Stimulated activated CD8-positive, alpha-beta memory T cell treated with anti-CD3 and anti-CD28 coated beads, Interleukin-15, amount 100 ng/mL, for 24 hours (primary cell): ENCODE measurements around the gene KBTBD7.
"Not testable (repeated sequence)": the region's sequence is repeated elsewhere in the genome, so short reads cannot be mapped to it uniquely, and the experiment has no call there.

Experiments
- DNase-seq: peaks from one replicate; pipeline ENCODE4 v3.0.0-alpha.2; 2020; ENCODE audit warnings: low read depth

Gene KBTBD7

DNA sequence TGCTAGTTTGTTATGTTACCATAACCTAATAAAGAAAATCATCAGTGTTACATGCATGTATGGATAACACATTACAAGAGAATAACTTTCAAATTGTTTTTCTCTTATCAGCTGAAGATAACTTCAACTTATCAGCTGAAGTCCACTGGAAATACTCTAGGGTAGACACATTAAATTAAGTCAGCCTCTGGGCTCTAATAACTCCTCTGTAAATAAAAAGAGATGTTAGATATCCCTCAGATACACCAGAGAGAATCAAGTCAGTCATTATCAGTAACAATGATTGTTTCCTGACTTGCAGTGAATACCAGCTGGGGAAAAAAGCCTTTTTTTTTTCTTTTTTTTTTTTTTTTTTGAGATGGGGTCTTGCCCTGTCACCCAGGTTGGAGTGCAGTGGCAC lies 1.6 kb upstream of the KBTBD7 start:
- DNase-seq: no peak

DNA sequence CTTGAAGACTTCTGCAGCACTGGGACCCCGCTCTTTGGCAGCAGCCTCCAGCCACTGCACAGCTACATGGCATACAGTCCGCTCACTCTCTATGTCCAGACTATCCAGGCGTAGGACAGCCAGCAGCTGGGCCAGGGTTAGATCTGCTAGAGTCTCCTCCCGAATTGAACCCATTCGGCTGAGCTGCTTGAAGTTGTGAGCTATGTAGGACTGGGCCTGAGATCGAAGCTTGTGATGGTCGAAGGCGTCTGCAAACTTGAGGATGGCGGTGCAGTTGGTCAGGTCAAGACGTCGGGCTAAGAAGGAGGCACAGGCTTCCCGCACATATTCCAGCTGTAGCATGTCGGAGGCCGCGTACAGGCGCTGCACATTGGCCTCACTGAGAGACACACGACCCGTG lies 900 bp downstream of the KBTBD7 start:
- DNase-seq: no peak

DNA sequence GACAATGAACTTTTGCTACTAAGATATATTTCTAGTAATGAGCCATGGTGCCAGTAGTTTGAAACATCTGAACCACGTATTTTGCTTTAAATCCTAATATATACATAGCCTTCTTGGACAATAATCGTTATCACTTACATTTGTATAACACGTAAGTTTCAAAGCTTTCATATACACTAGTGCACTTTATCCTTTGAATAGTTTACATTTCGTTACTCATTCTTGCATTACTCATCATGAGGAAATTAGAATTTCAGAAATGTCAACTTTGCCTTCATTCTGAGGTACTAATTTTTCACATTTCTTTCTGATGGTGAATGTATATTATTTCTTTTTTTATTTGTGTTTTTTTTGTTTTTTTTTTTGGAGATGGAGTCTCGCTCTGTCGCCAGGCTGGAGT lies 5.8 kb downstream of the KBTBD7 start:
- DNase-seq: no peak

- no peak for DNase-seq
These were observed 7.9 kb downstream of the KBTBD7 start for GRCh38 chr13:41186481-41186880.

DNA sequence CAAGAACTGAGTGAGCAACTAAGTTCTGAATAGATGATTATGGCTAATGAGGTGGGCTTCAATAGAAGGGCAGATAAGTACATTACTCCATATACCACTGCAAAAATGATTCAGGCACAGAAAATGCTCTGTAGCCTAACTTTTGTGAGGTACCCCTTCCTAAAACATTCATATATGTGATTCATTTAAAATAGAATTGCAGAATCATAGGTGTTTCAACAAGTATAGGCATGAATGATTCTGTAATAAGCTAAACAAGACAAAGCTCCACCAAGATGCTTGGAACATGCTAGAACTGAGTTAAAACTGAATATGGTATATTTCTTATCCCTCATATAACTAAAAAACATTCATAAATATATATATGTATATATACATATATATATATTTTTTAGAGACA lies 12.1 kb downstream of the KBTBD7 start:
- no peak for DNase-seq

- DNase-seq: no peak
These were observed 14.6 kb downstream of the KBTBD7 start for GRCh38 chr13:41179593-41180250.

- no peak for DNase-seq
These were observed 16.3 kb downstream of the KBTBD7 start for GRCh38 chr13:41178040-41178439.

DNA sequence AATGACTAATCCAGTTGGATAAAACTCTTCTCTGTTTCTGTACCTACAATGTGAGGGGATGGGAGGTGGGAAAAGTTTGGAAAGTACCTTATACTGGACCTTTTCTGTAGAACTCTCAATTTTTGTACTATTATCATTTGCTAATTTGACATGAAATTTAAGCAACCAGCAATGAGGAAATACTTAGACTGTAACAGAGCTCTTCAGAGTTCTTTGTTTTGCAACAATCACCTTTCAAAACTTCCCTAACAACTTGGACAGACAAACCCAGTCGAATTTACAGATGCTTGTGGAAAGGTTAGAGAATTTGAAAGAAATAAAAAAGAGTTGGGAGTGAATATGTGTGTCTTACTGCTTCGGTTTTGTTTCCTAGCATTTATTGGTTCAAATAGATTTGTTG lies 16.8 kb downstream of the KBTBD7 start:
- no peak for DNase-seq

DNA sequence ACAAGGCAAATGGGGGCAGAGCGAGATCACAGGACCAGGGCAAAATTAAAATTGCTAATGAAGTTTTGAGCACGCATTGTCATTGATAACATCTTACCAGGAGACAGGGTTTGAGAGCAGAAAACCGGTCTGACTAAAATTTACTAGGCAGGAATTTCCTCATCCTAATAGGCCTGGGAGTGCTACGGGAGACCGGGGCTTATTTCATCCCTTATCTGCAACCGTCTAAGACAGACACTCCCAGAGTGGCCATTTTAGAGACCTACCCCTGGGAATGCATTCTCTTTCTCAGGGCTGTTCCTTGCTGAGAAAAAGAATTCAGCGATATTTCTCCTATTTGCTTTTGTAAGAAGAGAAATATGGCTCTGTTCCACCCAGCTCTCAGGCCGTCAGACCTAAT lies 18.8 kb downstream of the KBTBD7 start:
- DNase-seq: not testable (repeated sequence)

GRCh38 chr13:41162151-41162550 lies 32.2 kb downstream of the KBTBD7 start:
- no peak for DNase-seq

DNA sequence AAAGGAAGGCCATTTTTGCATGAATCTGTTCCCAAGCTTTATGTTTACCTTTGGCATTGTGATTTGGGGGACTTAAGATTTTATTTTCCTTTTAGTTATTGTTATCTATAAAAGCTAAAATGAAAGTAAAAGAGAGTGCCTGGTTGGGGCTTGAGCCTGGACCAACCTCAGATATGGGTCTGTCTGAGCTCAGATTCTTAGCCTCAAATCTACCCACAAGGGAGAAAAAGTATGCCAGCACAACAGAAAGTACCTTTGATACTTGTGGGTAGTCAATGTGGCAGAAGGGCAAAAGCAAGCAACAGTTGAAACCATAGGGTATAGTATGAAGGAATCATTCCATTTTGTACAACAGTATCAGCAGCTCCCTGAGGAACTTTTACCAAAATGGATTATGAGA lies 35.2 kb downstream of the KBTBD7 start:
- DNase-seq: no peak

DNA sequence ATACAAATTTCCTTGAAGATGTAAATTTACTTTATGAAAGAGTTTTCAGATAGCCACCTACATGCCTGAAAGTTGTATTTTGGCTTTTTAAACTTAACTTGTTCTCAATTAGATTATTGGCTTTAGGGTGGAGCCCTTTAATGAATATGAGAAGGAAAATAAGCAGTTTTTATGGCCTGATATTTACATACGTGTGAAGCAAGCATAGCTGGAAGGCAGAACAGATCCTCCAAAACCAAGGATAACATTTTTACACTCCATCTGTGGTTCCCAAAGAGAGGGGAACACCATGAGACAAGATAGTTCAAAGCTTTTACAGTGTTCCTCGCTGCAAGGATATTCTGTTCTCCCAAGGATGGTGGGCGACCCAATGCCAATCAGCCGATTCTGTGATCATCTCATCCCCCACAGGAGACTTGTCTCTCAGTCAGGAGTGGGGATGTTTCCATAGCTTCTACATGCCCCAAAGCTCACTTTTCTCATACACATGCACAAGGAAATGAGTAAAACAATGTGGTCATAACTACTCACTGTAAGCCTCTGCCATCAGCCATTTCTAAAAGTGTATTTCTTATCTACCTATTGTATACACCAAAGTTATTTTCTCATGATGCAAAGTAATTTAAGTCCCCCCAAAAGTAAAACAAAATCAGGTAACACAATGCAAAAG lies 37.2 kb downstream of the KBTBD7 start:
- no peak for DNase-seq

DNA sequence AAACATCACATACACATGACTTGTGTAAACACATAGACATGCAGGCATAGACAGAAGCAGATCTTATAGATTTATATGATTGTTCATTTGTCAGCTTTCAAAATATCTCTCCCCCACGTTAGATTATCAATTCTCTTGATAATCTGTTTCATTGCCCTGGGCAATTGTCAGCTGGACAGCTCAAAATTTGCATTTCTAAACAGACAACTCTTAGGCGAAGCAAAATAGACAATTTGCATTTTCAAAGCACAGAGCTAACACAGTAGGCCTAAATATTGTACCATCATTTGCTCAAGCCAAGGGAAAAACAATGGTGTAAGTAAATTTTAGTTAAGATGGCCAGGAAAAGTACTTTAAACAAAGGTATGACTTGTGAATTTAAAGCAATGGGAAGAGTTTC lies 37.7 kb downstream of the KBTBD7 start:
- DNase-seq: no peak

DNA sequence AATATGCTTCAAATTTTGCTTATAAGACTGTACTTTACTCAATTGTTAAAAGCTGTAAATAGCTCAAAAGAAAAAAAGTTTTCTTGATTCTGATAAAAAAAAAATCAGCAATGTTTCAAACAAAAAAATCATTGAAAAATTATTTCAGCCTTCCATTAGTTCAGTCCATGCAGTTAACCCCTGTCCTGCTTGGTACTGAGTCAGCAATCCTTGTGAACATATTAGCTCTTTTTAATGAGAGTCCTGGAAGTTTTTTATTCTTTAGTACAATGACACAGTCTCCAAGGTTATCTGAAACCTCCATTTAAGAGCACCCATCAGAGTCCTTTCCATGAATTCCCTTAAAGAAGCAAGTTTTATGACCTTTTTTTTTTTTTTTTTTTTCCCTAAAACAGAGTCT lies 40.3 kb downstream of the KBTBD7 start:
- no peak for DNase-seq

- no peak for DNase-seq
These were observed 42.4 kb downstream of the KBTBD7 start for GRCh38 chr13:41152005-41152404.

- no peak for DNase-seq
These were observed 44.3 kb downstream of the KBTBD7 start for GRCh38 chr13:41150058-41150457.

DNA sequence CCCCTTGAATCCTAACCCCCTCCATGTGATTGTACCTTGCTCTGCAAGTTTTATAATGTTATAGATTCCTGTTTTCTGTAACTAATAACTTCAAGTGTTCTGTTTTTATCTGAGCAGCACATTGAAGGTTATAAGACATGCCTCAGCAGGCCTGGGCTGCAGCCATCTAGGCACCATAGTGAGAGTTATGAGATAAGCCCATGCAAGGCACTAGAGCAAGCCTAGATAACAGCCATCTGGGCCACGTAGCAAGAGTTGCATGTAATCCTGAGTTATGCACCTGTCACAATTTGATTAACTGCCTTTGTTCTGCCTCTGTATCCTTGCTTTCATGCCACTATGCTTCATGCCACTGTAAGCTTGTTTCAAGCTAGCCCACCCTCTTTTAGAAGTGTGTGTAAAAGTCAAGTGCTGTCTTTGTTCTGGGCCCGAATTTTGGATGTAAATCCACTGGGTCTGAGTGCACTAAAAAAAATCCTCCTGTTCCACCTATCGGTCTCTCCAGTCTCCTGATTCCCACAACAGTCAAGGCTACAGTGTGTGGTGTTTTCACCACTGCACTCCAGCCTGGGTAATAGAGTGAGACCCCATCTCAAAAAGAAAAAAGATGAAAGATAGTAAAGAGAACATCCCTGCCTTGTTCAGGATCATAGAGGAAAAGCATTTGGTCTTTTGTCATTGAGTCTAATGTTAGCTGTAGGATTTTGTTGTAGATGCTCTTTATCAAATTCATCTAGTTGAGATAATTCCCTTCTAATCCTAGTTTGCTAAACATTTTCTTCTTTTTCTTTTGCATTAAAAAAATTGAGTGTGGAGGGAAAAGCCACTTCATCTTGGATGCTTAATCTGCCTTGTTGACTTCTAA lies 45.7 kb downstream of the KBTBD7 start:
- DNase-seq: no peak

DNA sequence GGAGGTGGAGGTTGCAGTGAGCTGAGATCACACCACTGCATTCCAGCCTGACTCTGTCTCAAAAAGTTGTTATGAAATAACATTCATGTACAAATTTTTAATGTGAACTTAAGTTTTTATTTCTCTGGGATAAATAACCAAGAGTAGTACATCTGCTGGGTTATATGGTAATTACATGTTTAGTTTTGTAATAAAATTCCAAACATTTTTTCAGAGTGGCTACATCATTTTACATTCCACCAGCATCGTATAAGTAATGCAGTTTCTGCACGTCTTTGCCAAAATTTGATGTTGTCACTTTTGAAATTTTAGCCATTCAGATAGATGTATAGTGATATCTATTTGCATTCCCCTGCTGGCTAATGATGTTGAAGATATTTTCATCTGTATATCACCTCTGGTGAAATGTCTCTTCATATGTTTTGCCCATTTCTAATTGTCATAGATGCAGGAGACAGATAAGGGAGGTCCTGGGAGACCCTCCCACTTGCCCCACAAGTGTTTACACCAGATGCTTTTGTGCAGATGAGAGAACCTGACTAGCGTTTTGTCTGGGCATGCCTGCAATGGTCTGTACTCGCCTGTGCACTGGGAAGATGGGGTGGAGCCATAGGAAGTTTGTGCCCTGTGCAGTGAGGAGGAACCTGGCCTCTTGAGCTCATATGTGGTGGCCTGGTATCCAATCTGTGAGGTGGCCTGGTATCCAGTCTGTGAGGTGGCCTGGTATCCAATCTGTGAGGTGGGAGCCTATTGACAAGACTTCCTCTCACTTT lies 49.0 kb downstream of the KBTBD7 start:
- no peak for DNase-seq

DNA sequence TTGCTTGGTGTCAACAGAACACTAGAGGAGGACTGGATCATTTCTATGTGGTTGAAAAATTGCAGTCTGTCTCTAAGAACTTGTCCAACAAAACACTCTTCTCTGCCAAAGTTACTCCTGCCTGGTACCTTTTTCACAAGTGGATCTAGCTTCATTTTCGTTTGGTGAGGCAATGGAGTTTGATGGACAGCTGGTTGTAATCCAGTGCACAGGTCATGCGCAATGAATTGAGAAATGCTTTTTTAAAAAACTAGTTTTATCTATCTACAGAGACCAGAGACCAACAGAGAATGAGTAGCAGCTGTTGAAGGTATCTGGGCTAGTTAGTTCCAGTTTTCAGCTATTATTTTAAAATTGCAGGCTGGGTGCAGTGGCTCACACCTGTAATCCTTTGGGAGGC lies 49.8 kb downstream of the KBTBD7 start:
- DNase-seq: no peak
